ENCODE results near the gene INAFM1.

- TF ChIP-seq POLR2A (IDR thresholded peaks at IDR 0.05) (no peak), CTCF (IDR thresholded peaks at IDR 0.05 in 8 of 11, conservative IDR thresholded peaks at IDR 0.05 in 3 of 11) (no peak)
Observed at GRCh38 chr19:47323872-47324271, 49.2 kb downstream of the INAFM1 start.

All from spleen (tissue), 7 donors.